GM18951 (cell line): ENCODE measurements around the gene FAM110C.

Experiments used
- POLR2A ChIP-seq: IDR thresholded peaks from 4 replicates; pipeline ENCODE4 v1.6.1; 2011; ENCODE audit warnings: mild to moderate bottlenecking; ENCODE audit not compliant: insufficient read length, insufficient read depth; ENCODE audit errors: extremely low read depth
- in situ Hi-C: fragments of 300-500 bp; cut with MboI; formaldehyde crosslinking; loops from one replicate; pipeline ENCODE4 v1.12.0; 2022; ENCODE audit warnings: low sequenced_read_pairs, mixed read lengths, inconsistent platforms; ENCODE audit not compliant: unreplicated experiment

FAM110C gene

DNA sequence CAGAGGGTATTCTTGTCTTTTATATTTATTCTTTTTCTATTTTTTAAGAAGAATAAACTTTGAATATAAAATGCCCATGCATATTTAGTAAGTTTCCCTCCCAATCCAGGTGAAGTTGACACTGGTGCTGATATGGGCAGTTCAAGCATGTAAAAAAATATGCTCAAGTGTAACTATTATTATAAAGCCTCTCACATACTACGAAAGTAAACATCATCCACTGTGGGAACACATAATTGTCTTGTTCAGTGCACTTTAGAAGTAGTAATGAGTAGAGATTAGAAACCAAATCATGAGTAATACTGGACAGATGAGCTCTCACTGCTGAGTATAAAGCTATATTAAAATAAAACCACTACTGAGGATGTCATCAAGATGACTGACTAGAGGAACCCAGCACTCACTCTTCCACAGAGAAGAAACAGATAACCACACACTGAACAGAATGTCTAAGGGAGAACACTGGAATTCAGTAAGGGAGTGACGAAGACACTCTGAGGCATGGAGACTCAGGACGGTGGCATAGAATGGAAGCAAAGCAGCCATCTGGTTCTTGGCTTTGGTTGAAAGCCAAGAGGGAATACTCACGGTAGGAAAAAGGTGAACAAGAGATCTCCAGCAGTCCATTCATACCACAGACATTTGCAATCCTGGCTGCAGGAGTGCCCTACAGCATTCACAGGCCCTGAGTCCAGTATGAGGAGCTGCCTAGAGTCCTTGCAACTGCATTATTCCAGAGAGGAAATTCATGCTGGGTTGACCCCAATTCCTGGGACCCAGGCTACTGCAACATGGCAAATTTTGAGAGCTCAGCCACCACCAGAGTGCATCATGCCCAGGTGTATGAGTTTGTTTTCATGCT, 9.5 kb upstream of the FAM110C start:
- in situ Hi-C loops, result no loop called here
- TF ChIP-seq POLR2A, result no peak

DNA sequence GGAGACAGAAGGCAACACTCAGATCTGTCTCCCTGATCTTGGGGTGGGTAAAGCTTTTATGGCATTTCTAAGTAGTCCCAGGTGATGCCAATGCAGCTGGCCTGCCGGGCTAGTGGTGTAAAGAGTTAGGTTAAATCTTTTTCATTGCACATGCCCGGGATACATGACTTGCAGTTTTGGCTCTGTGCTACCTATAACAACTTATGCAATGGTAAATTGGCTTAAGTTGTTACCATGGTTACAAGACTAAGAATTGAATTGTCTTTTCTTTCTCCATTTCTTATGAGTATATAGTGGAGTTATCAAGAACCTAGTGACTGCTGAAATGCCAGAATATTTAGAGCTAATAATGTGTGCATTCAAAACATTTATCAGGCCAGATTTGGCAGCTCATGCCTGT, 5.3 kb upstream of the FAM110C start:
- in situ Hi-C loops, result no loop called here
- TF ChIP-seq POLR2A, result no peak

DNA sequence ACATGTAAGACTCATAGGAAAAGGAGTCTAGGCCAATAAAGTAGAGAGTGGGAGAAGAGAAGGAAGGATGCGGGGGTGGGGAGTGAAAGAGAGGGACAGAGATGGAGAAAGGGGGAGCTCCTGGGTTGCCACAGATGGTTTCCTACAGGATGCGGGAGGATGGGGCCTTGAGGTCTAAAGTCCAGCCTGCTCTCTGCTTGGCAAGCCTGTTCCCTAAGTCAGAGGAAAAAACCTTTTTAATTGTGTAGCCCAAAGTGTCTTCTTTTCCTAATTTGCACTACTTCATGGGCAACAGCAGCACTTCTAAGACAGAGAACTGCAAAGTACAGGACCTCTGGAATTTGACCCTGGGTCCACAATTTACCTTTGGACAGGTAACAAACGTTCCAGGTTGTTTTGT, 1.4 kb upstream of the FAM110C start:
- in situ Hi-C loops, result no loop called here
- no peak for TF ChIP-seq POLR2A

DNA sequence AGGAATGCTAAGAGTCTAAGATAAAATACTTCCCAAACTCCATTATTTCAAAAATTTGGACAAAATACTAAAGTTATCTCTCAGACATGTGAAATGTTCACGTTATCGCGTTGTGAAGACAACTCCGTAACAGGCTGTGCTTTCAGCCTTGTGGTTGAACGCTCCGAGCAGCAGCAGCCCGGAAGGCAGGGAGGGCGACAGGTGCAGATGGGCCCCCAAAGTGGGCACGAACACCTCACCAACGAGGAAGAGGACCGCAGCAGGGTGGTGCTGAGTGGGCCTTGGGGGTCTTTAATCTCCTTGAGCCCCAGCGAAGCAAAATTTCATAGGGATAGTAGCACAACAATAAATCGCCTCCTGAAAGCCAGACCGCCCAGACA, 1.0 kb upstream of the FAM110C start:
- in situ Hi-C loops, result no loop called here
- TF ChIP-seq POLR2A, result no peak

DNA sequence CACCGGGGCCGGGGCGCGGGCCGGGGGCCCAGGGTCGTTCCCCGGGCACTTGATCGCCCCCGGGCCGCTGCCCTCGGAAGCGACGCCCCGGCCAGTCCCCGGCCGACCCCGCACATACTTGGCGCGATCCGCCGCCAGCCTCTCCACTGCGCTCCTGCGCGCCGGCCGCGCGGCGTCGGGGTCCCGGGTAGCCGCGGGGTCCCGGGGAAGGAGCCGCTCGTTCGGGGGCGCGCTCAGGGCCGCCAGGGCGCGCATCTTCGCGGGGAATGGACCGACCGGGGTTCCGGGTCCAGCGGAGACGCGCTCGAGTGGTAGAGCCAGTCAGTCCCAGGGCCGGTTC, 204 bp downstream of the FAM110C start:
- no peak for TF ChIP-seq POLR2A
- in situ Hi-C loops, result no loop called here

DNA sequence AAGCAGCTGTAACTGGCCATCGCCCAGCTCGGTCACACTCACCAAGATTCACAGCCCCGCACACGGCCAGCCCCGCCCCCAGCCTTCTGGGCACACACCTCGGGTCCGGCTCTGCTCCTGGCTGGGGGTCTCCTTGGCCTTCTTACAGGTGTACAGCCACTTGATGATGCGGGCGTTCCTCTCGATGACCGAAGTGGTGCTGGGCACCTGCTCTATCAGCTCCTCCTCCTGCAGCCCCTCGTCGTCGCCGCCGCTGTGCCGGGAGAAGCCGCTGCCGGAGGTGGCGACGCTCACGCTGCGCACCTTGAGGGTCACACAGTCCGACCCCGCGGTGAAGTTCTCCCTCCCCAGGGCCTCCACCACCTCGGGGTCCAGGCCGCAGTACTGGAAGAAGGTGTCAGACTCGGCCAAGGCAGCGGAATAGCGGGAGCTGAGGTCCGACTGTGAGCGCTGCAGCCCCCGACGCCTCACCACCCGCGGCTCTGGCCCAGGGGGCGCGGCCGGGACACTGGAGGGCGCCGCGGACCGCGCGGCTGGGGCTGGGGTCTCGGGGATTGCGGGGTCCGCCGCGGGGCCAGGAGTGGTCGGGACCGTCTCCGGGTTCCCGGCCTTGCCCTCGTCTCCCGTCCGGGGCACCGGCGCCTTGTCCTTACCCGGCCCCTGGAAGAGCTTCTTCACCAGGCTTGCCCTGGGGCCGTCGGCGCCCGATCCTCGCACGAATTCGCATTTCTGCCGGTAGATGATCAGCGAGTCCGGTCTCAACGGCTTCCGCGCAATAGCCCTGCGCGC, 769 bp downstream of the FAM110C start:
- no peak for TF ChIP-seq POLR2A
- in situ Hi-C loops, result no loop called here

DNA sequence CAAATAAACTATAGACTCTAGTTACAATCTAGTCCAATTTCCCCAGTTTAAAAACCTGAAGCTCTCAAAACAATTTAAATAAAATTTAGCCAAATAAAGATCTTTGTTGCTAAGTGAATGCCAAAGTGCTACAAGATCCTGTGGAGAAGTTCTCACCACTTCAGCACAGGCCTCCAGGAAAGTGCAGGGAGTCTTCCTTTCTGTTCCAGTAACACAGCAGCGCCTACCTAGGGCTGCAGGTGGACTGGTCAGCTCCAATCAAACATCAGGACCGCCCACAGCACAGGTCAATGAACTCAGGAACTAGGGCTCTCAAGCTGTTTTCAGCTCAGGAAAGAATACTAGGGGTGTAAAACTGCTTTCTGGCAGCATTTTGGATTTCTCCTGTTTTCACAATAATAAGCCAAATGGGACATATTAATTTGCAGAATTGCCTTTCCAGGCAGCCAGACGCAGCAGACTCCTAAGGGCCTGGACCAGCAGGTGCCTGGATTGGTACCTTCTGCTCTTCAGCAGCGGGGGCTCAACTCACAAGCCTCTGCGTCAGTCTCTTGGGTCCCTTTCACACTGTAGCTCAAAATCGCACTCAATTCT, 1.5 kb downstream of the FAM110C start:
- in situ Hi-C loops, result no loop called here
- no peak for TF ChIP-seq POLR2A

DNA sequence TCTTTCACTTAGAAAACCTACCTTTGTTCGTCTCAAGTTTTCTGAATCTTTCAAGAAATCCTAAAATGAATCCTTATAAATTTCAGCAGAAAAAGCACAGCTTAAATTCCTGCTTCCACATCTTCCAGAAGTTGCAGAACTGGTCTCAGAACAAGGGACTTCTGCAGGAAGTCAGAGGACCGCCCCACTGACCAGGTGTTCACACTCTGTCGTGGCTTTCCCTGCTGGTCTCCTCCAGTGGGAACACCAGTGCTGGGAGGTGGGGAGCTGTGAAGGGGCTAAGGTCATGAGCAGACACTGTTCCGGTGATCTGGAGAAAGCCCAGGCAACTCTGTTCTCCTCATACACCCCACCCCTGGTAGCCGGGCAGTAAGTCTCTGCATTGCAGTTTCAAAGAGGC, 3.5 kb downstream of the FAM110C start:
- no peak for TF ChIP-seq POLR2A
- in situ Hi-C loops, result no loop called here

DNA sequence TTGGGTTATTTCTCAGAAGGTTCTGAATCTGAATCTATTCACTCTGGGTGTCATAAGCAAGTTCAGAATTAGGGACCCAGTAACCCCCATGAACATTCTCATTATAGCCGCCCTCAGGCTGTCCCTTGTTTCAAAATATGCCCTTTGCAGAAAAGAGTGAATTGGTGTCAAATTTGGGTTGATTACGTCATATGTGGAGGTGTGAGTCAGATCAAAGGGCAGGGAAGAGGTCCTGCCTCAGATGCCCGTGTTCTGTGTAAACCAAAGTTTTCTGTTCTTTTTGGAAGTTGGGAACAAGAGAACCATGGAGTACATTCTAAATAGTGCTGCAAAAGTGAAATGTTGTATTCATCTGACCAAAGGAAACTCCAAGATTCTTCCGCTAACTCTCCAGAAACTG, 5.8 kb downstream of the FAM110C start:
- no peak for TF ChIP-seq POLR2A
- in situ Hi-C loops, result no loop called here

DNA sequence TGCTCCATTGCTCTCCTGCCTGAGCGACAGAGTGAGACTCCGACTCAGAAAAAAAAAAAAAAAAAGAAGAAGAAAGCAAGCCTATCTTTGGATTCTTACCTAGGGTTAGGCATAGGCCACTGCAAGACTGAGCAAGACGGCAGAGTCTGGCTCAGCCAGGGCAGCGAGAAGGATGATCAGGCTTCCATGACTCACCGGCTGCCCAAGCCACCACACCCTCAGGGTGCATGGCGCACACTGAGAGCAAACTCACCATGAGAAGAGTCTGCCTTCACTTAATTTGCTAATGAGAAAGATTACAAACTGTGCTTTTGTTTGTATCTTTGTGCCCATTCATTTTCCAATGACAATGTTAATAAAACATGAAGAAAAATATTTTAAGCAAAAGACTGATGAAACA, 8.2 kb downstream of the FAM110C start:
- TF ChIP-seq POLR2A, result no peak
- in situ Hi-C loops, result no loop called here

DNA sequence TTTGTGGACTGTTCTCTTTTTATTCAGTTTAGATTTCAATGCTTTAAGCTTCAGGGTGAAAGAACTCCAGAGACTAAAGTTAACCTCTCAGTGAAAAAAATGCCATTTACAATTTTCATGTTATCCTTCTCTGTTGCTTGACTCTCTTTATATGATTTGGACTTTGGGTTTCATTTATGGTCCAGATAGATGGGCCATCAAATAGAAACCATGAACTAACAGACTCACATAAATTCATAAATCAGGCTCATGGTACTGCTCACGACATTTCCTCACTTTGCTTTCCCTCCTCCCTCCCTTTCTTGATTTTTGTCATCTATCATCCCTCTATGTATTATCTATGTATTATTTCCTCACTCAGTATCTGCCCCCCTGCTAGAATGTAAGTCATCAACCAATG, 10.0 kb downstream of the FAM110C start:
- TF ChIP-seq POLR2A, result no peak
- in situ Hi-C loops, result no loop called here

DNA sequence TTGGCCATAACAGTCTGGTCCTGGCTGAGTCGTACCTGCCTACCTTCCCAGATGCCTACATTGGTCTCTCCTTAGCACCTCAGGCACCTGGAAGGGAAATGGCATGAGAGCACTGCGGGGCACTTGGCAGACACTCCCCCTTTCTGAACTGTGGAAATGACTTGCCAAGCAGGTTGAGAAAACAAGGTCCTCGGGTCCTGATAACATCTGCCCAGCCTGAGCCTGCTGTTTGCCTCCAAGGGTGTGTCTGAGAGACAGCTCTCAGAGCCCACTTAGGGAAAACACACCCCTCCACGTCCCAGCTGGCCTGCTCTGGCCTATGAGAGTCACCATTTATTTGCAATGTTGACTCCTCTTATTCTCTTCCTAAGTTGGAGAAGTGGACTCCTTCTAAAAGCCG, 10.5 kb downstream of the FAM110C start:
- in situ Hi-C loops, result no loop called here
- no peak for TF ChIP-seq POLR2A

DNA sequence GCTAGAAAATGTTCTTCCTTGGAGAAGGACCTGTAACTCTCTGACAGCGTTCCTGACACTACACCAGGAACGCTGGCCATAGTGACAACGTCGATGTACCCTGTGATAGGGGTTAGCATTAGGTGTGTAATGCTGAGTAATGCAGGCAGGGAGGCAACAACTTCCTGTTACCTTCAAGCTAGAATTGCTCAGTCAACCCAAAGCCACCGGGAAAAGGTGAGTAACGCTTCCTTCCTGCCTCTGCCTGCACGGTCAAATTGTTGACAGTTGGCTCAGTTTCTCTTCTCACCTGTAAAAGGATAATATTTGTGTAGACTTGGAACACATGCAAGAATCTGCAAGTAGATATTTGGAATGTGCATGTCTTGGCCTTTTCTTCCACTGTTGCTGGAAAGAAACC, 12.7 kb downstream of the FAM110C start:
- no peak for TF ChIP-seq POLR2A
- in situ Hi-C loops, result no loop called here

DNA sequence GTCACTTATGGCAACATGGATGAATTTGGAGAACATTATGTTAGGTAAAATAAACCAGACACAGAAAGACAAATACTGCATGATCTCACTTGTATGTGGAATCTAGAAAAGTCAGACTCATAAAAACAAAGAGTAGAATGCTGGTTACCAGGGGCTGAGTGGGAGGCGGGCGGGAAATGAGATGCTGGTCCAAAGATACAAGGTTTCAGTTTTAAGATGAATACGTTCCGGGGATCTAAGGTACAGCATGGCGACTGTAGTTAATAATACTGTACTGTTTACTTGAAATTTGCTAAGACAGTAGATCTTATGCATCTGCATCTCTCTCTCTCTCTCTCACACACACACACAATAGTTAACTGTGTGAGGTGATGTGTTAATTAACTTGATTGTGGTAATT, 14.2 kb downstream of the FAM110C start:
- TF ChIP-seq POLR2A, result no peak
- in situ Hi-C loops, result no loop called here

DNA sequence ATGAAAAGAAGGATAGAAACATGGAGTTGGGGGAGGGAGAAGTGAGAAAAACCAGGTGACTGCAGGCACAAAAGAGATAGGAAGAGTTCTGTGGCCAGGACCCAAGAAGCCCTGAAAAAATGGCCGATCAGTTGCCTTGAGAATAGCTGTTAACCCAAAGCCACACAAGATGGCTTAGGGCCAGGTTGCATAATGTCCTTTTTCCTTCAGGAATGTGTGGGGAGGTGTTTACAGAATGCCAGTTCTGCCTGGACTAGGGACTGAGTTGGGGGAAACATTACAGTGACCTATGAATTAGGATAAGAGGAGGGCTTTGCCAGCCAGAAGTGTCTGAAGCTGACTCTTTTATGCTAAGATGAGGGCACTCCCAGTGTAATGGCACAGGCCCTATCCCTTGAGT, 17.1 kb downstream of the FAM110C start:
- no peak for TF ChIP-seq POLR2A
- in situ Hi-C loops, result no loop called here
